ENCODE results near the gene CGNL1.
A peak's percentile ranks its signal among the peaks of the same experiment; 100 is the strongest.

GRCh38 chr15:57506422-57506821 is 130.1 kb downstream of the CGNL1 start:
- peak; percentile 46 for TF ChIP-seq CTCF (conservative IDR thresholded peaks at IDR 0.05; ENCODE audit: low read length)
- no peak for TF ChIP-seq EZH2phosphoT487 (IDR thresholded peaks at IDR 0.05; ENCODE audit: borderline replicate concordance)

Measured in Loucy (cell line).